Measurements from ENCODE around the gene STAT3.

DNA sequence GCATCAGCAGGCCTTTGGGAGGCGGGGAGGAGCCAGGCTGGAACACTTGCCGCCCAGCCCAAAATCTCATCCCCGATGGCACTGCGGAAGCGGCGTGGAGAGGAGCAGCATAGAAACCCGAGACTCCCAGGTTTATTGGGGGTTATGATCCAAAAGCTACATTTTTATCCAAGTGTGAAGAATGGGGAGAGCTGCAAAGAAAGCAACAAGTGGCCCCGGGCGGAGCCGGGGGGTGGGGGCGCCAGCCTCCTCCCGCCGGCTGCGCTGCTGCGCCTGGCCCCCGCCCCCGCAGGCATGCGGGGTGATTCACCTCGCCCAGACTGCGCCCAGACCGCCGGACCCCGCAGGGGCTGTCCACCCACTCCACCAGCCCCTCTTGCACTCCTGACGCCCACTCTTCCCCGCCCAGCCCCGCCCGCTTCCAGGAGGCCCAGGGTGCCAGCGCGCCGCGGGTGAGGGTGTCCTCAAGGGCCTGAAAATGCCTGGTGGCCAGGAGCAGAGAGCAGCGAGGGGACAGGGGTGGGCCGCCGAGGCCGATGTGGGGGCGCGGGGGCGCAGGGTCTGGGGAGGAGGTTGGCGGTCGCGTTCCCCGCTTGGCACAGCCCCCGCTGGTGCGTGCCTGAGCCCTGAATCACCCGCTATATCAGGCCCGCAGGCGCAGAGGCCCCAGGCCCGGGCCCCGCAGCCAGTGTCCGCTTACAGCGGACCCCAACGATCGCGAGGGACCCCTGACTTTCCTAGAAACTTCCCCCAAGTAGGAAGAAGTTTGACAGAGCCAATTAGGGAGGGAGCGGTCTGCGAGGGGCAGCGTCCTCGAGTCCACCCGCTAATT is 33.5 kb upstream of the STAT3 start:
- TF ChIP-seq CTCF (IDR thresholded peaks at IDR 0.05; ENCODE audit: low read depth, low read length) (no peak), POLR2A (IDR thresholded peaks at IDR 0.05; ENCODE audit: extremely low read depth, insufficient read length) (no peak), MAX (IDR thresholded peaks at IDR 0.05; ENCODE audit: low read depth, low read length) (no peak)
